Neuronal stem cell (in vitro differentiated cells): ENCODE results near the gene ZMIZ1.
A peak's percentile ranks its signal among the peaks of the same experiment; 100 is the strongest.

Experiments used
- DNase-seq: peaks from one replicate; pipeline ENCODE4 v3.0.0-alpha.2; 2013; ENCODE audit warnings: low spot score
- H2AFZ ChIP-seq: one replicate; pipeline ENCODE4 v1.6.1; 2013; ENCODE audit warnings: mild to moderate bottlenecking, low read length, inconsistent platforms
- H2AK5ac ChIP-seq: 2 replicates; pipeline ENCODE4 v1.6.1; 2013; ENCODE audit warnings: low read depth, mild to moderate bottlenecking, inconsistent platforms, low read length, moderate library complexity, mixed read lengths
- H2BK120ac ChIP-seq: 2 replicates; pipeline ENCODE4 v1.6.1; 2013; ENCODE audit warnings: low read depth, mild to moderate bottlenecking, inconsistent platforms, low read length, moderate library complexity, mixed read lengths
- H2BK12ac ChIP-seq: one replicate; pipeline ENCODE4 v1.6.1; 2013; ENCODE audit warnings: low read length, inconsistent platforms
- H2BK15ac ChIP-seq: 2 replicates; pipeline ENCODE4 v1.6.1; 2013; ENCODE audit warnings: mild to moderate bottlenecking, low read length, inconsistent platforms, mixed read lengths
- H2BK5ac ChIP-seq: one replicate; pipeline ENCODE4 v1.6.1; 2013; ENCODE audit warnings: inconsistent platforms, mild to moderate bottlenecking, low read length, moderate library complexity
- H3K14ac ChIP-seq: one replicate; pipeline ENCODE4 v1.6.1; 2013; ENCODE audit warnings: low read length, inconsistent platforms
- H3K18ac ChIP-seq: 2 replicates; pipeline ENCODE4 v1.6.1; 2013; ENCODE audit warnings: low read length, inconsistent platforms
- H3K23ac ChIP-seq: 2 replicates; pipeline ENCODE4 v1.6.1; 2013; ENCODE audit warnings: low read depth, mild to moderate bottlenecking, mixed read lengths, low read length, inconsistent platforms; ENCODE audit not compliant: poor library complexity
- H3K27ac ChIP-seq: replicated peaks from 3 replicates; pipeline ENCODE4 v1.5.1; 2013; ENCODE audit warnings: low read length, inconsistent platforms
- H3K27me3 ChIP-seq, 3 experiments: 2 replicates each; pipeline ENCODE4 v1.6.1; 2013; ENCODE audit warnings: low read length in 3 of 3, mild to moderate bottlenecking in 2 of 3, inconsistent platforms in 1 of 3, low read depth in 1 of 3, mixed read lengths in 1 of 3, moderate library complexity in 1 of 3; ENCODE audit not compliant: control insufficient read depth in 3 of 3, insufficient read depth in 3 of 3
- H3K36me3 ChIP-seq, 2 donors: replicated peaks in 1 of 2; 2 replicates each; pipeline ENCODE4 v1.6.1; 2013; ENCODE audit warnings: low read length in 2 of 2; ENCODE audit not compliant: control insufficient read depth in 2 of 2, insufficient read depth in 2 of 2
- H3K4ac ChIP-seq: 2 replicates; pipeline ENCODE4 v1.6.1; 2013; ENCODE audit warnings: inconsistent platforms, mild to moderate bottlenecking, low read length, moderate library complexity
- H3K4me1 ChIP-seq, 2 donors: 1 replicate in 1 of 2; 2 replicates in 1 of 2; pipeline ENCODE4 v1.6.1; 2013; ENCODE audit warnings: low read length in 2 of 2, low read depth in 1 of 2; ENCODE audit not compliant: control insufficient read depth in 2 of 2, insufficient read depth in 1 of 2
- H3K4me2 ChIP-seq: one replicate; pipeline ENCODE4 v1.6.1; 2013; ENCODE audit warnings: mild to moderate bottlenecking, low read length, inconsistent platforms; ENCODE audit not compliant: insufficient read depth, poor library complexity, severe bottlenecking
- H3K4me3 ChIP-seq, 2 donors: 2 replicates each; pipeline ENCODE4 v1.5.1; 2013; ENCODE audit warnings: low read length in 2 of 2, mild to moderate bottlenecking in 2 of 2, inconsistent platforms in 1 of 2, moderate library complexity in 1 of 2
- H3K79me1 ChIP-seq: one replicate; pipeline ENCODE4 v1.6.1; 2013; ENCODE audit warnings: low read depth, mild to moderate bottlenecking, inconsistent platforms, low read length, moderate library complexity
- H3K9ac ChIP-seq: one replicate; pipeline ENCODE4 v1.6.1; 2013; ENCODE audit warnings: mild to moderate bottlenecking, low read depth, low read length, inconsistent platforms; ENCODE audit not compliant: poor library complexity
- H3K9me3 ChIP-seq, 2 donors: replicated peaks in 1 of 2; 2 replicates each; pipeline versions ENCODE3 to v1.6.1; 2013; ENCODE audit warnings: low read length in 2 of 2, mild to moderate bottlenecking in 2 of 2, inconsistent platforms in 1 of 2, low read depth in 1 of 2, mixed read lengths in 1 of 2, moderate library complexity in 1 of 2; ENCODE audit not compliant: control insufficient read depth in 2 of 2, insufficient read depth in 1 of 2
- H4K8ac ChIP-seq: one replicate; pipeline ENCODE4 v1.6.1; 2013; ENCODE audit warnings: low read depth, mild to moderate bottlenecking, inconsistent platforms, low read length, moderate library complexity
- H4K91ac ChIP-seq: one replicate; pipeline ENCODE4 v1.6.1; 2013; ENCODE audit warnings: low read length, low read depth, mild to moderate bottlenecking, inconsistent platforms; ENCODE audit not compliant: poor library complexity
- WGBS, 2 donors: extraction: QIAGEN DNeasy Blood & Tissue Kit; methylation state at CpG; one replicate each; pipeline ENCODE4 v1.1.7; 2013; ENCODE audit warnings: missing lambda C conversion rate in 2 of 2, mixed read lengths in 1 of 2; ENCODE audit not compliant: insufficient read length in 2 of 2, insufficient replicate concordance in 1 of 2; ENCODE audit errors: extremely low coverage in 2 of 2; 5-methylcytosine and 5-hydroxymethylcytosine counted together

ZMIZ1 gene

DNA sequence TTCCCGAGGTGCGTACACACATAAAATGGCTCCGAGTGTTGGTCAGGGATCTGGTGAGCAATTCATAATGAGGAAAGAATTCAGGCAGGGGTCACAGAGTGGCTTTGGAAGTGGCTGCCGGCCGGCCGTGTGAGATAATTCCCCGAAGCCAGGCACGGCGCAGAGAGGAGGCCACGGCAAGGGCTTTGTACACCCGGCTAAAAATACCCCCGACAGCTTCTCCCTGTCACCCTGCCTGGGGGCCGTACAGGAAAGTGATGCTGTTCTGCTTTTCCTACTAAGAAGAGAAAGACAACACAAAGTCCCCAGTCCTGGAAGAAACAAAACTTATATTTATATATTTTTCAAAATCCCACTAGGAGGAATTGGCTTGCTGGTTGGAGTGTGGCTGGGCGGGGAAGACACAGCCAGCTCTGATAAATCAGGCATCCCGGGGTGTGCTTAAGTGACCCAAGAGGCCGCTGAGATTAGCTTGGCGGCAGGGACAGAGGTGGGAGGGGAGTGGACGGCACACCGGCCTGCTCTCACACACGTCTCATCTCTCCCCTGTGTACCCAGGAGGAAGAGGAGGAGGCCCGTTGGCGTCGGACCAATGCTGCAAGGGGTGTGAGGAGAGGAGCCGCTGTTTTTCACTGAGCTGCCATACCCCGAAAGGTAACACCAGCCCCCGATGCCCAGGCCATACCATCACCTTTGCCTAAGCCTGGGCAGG lies 70.5 kb downstream of the ZMIZ1 start:
- no peak overlapping the region for H3K4me3 ChIP-seq
- no peak overlapping the region for H2AK5ac ChIP-seq
- no peak overlapping the region for H3K27ac ChIP-seq
- H3K14ac ChIP-seq: no peak overlapping the region
- no peaks in the 10 kb centered on the region for H3K9me3 ChIP-seq
- no peak for DNase-seq
- no peak overlapping the region for H2BK5ac ChIP-seq
- H3K4ac ChIP-seq: no peak overlapping the region
- H4K8ac ChIP-seq: no peak overlapping the region
- H3K4me1 ChIP-seq: peaks cover 21 to 32% of the 10 kb centered on the region in 2 donors
- peaks cover 22 to 78% of the 10 kb centered on the region in 2 donors for H3K36me3 ChIP-seq
- no peak overlapping the region for H2BK12ac ChIP-seq
- no peak overlapping the region for H3K18ac ChIP-seq
- H3K23ac ChIP-seq: no peak overlapping the region
- H4K91ac ChIP-seq: no peak overlapping the region
- H3K79me1 ChIP-seq: peaks cover 6% of the 10 kb centered on the region
- no peaks in the 10 kb centered on the region for H3K27me3 ChIP-seq
- H3K9ac ChIP-seq: no peak overlapping the region
- no peak overlapping the region for H2BK15ac ChIP-seq
- H3K4me2 ChIP-seq: no peak overlapping the region
- no peak overlapping the region for H2AFZ ChIP-seq
- no CpG with 5 or more reads among the region's 26 CpGs for WGBS, 2 donors
- no peak overlapping the region for H2BK120ac ChIP-seq

DNA sequence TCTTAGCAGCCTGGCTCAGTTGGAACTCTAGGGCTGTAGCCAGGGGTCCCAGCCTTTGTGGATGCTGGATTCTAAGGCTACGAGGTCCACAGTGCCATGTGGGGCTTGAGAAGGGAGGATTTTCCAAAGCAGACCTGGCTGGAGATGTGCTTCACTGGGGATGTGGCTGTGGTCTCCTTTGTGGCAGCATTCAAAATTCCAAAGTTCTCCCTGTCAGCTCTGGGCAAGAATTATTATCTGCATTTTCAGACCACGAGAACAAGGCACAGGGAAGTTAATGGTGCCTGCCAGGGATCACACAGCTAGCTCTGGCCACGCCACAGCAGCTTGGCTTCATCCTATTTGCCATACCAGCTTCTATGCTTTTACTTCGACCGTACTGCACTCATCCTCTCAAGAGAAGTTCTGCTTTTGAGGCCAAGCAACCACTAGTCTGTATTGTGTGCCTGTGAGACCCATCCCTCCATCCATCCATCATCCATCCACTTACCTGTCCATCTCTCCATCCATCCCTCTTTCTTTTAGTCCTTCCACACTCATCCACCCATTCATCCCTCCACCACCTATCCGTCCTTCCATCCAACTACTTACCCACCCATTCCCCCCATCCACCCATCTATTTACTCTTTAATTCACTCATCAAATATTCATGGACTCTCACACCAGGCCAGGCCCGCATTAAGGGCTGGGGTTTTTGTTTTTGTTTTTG lies 71.5 kb downstream of the ZMIZ1 start:
- Histone ChIP-seq H4K91ac (no peak overlapping the region), H3K9ac (no peak overlapping the region), H2BK5ac (no peak overlapping the region), H3K9me3 (no peaks in the 10 kb centered on the region), H3K27me3 (no peaks in the 10 kb centered on the region), H3K4ac (no peak overlapping the region), H2BK120ac (no peak overlapping the region), H3K27ac (no peak overlapping the region), H2AK5ac (no peak overlapping the region), H3K14ac (no peak overlapping the region), H3K36me3 (peaks cover 23 to 78% of the 10 kb centered on the region in 2 donors), H4K8ac (no peak overlapping the region), H3K4me2 (no peak overlapping the region), H3K4me1 (peaks cover 19 to 37% of the 10 kb centered on the region in 2 donors), H3K18ac (no peak overlapping the region), H3K23ac (no peak overlapping the region), H2BK12ac (no peak overlapping the region), H2AFZ (no peak overlapping the region), H2BK15ac (no peak overlapping the region), H3K4me3 (no peak overlapping the region), H3K79me1 (peaks cover 4% of the 10 kb centered on the region)
- no peak for DNase-seq
- 96 to 100% methylated on average over 1 of the region's 7 CpGs for WGBS, 2 donors

DNA sequence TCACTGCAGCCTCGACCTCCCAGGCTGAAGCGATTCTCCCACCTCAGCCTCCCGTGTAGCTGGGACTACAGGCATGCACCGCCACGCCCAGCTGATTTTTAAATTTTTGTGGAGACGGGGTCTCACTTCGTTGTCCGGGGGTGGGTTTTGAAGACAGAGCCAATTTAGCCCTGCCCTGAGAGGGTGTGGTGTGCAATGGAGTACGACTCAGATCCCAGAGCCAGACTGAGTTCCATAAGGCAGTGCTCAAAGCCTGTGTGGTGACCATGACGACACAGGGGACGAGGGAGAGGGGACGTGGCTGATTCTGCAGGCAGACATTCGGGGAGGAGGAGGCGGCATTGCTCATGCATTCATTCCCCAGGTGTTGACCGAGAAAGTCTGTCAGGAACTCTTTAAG lies 72.1 kb downstream of the ZMIZ1 start:
- H3K4me3 ChIP-seq: peak overlapping the region in 1 of 2 donors; percentile 51
- peaks cover 23 to 78% of the 10 kb centered on the region in 2 donors for H3K36me3 ChIP-seq

DNA sequence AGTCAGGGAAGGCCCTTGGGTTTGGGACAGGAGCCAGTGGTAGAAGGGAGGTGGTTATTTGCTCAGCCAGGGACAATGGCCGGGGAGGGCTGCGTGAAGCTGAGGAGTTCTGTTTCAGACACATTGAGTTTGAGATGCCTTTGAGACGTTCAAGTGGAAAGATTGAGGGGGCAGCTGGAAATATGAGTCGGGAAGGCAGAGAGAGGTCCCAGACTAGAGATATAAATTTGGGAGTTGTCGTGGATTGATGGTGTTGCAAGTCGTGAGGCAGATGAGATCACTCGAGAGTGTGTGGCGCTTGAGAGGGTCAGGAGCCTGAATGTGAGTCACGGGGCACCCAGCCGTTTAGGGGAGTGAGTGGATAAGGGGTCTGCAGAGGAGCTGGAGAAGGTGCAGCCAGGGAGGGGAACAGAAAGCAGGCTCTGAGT lies 73.3 kb downstream of the ZMIZ1 start:
- Histone ChIP-seq H3K27me3 (no peaks in the 10 kb centered on the region), H2AFZ (no peak overlapping the region), H2BK15ac (no peak overlapping the region), H3K36me3 (peaks cover 23 to 77% of the 10 kb centered on the region in 2 donors), H3K18ac (peak overlapping the region; percentile 51), H4K8ac (no peak overlapping the region), H3K4me2 (no peak overlapping the region), H3K9me3 (no peaks in the 10 kb centered on the region), H2BK12ac (no peak overlapping the region), H3K14ac (no peak overlapping the region), H3K79me1 (peaks cover 4% of the 10 kb centered on the region), H2AK5ac (no peak overlapping the region), H3K4ac (no peak overlapping the region), H3K9ac (no peak overlapping the region), H3K4me3 (no peak overlapping the region), H3K27ac (no peak overlapping the region), H3K23ac (no peak overlapping the region), H3K4me1 (peaks cover 10 to 30% of the 10 kb centered on the region in 2 donors), H4K91ac (no peak overlapping the region), H2BK5ac (no peak overlapping the region), H2BK120ac (no peak overlapping the region)
- no peak for DNase-seq
- no CpG with 5 or more reads among the region's 10 CpGs for WGBS, 2 donors

More for the DNA sequence above, 72.1 kb downstream of the ZMIZ1 start:
- H4K8ac ChIP-seq: no peak overlapping the region
- peaks cover 4% of the 10 kb centered on the region for H3K79me1 ChIP-seq
- no peak overlapping the region for H2BK120ac ChIP-seq
- no peak overlapping the region for H3K4me2 ChIP-seq
- no peaks in the 10 kb centered on the region for H3K9me3 ChIP-seq
- no peak overlapping the region for H2BK5ac ChIP-seq
- no peak overlapping the region for H2AK5ac ChIP-seq
- no peak for DNase-seq
- H3K14ac ChIP-seq: no peak overlapping the region
- no peak overlapping the region for H3K27ac ChIP-seq
- H3K27me3 ChIP-seq: no peaks in the 10 kb centered on the region
- H3K9ac ChIP-seq: no peak overlapping the region
- H3K23ac ChIP-seq: no peak overlapping the region
- H2BK12ac ChIP-seq: no peak overlapping the region
- WGBS, 2 donors: no CpG with 5 or more reads among the region's 15 CpGs
- H2BK15ac ChIP-seq: no peak overlapping the region
- no peak overlapping the region for H4K91ac ChIP-seq
- H3K18ac ChIP-seq: no peak overlapping the region
- no peak overlapping the region for H3K4ac ChIP-seq
- H3K4me1 ChIP-seq: peaks cover 13 to 32% of the 10 kb centered on the region in 2 donors
- no peak overlapping the region for H2AFZ ChIP-seq
